Astrocyte (in vitro differentiated cells and primary cell): ENCODE data around the gene PLCG2. TPM values are rescaled to one million over a fixed set of nuclear protein-coding genes. Genes with fewer than 3 reads are reported as not detected.
"Not testable (repeated sequence)": the region's sequence is repeated elsewhere in the genome, so short reads cannot be mapped to it uniquely, and the experiment has no call there.

Experiments
- DNase-seq: peaks from one replicate; pipeline ENCODE4 v3.0.0-alpha.2; 2010; ENCODE audit warnings: low read depth
- FAIRE-seq: peaks from 2 replicates; lab custom pipeline; 2011; peaks lifted over from hg19 to GRCh38; lab: Jason Lieb, UNC
- H2AFZ ChIP-seq: 2 replicates; pipeline ENCODE4 v1.6.0; 2012; ENCODE audit warnings: low read depth, low read length, inconsistent platforms
- H3K27ac ChIP-seq: 2 replicates; pipeline ENCODE4 v1.5.1; 2011; ENCODE audit warnings: low read depth, low read length, inconsistent platforms
- H3K27me3 ChIP-seq: 2 replicates; pipeline ENCODE4 v1.6.0; 2011; ENCODE audit warnings: low read length, inconsistent platforms; ENCODE audit not compliant: insufficient read depth
- H3K36me3 ChIP-seq: 2 replicates; pipeline ENCODE4 v1.5.1; 2011; ENCODE audit warnings: low read length, inconsistent platforms; ENCODE audit not compliant: insufficient read depth
- H3K4me1 ChIP-seq: 2 replicates; pipeline ENCODE4 v1.5.1; 2011; ENCODE audit warnings: low read length, inconsistent platforms; ENCODE audit not compliant: insufficient read depth
- H3K4me2 ChIP-seq: 2 replicates; pipeline ENCODE4 v1.6.0; 2012; ENCODE audit warnings: low read length, inconsistent platforms
- H3K4me3 ChIP-seq: 2 replicates; pipeline ENCODE4 v1.5.1; 2011; ENCODE audit warnings: low read depth, mild to moderate bottlenecking, low read length, inconsistent platforms; ENCODE audit not compliant: insufficient read depth
- H3K79me2 ChIP-seq: 2 replicates; pipeline ENCODE4 v1.6.0; 2012; ENCODE audit warnings: mild to moderate bottlenecking, low read length, inconsistent platforms; ENCODE audit not compliant: insufficient read depth
- H3K9ac ChIP-seq: 2 replicates; pipeline ENCODE4 v1.6.0; 2012; ENCODE audit warnings: mild to moderate bottlenecking, low read length, inconsistent platforms
- H3K9me3 ChIP-seq: 2 replicates; pipeline ENCODE4 v1.5.1; 2012; ENCODE audit warnings: low read depth, mild to moderate bottlenecking, low read length, inconsistent platforms; ENCODE audit not compliant: insufficient read depth
- H4K20me1 ChIP-seq: 2 replicates; pipeline ENCODE4 v1.6.0; 2012; ENCODE audit warnings: low read length, inconsistent platforms; ENCODE audit not compliant: insufficient read depth
- H3K27ac Mint-ChIP-seq: one replicate; pipeline ENCODE4 v1.8.0; 2021; ENCODE audit warnings: mild to moderate bottlenecking, mixed read lengths; ENCODE audit not compliant: unreplicated experiment
- H3K27me3 Mint-ChIP-seq: one replicate; pipeline ENCODE4 v1.8.0; 2021; ENCODE audit warnings: low read depth, mixed read lengths; ENCODE audit not compliant: unreplicated experiment
- H3K36me3 Mint-ChIP-seq: one replicate; pipeline ENCODE4 v1.8.0; 2021; ENCODE audit warnings: low read depth, mixed read lengths; ENCODE audit not compliant: unreplicated experiment
- H3K4me1 Mint-ChIP-seq: one replicate; pipeline ENCODE4 v1.8.0; 2021; ENCODE audit warnings: low read depth, mixed read lengths; ENCODE audit not compliant: unreplicated experiment
- H3K4me3 Mint-ChIP-seq: one replicate; pipeline ENCODE4 v1.8.0; 2021; ENCODE audit warnings: mild to moderate bottlenecking, moderate library complexity, mixed read lengths; ENCODE audit not compliant: unreplicated experiment
- H3K9me3 Mint-ChIP-seq: one replicate; pipeline ENCODE4 v1.8.0; 2021; ENCODE audit warnings: mild to moderate bottlenecking, mixed read lengths; ENCODE audit not compliant: unreplicated experiment
- CTCF ChIP-seq: IDR thresholded peaks from 2 replicates; pipeline ENCODE4 v1.5.1; 2011; ENCODE audit warnings: low read depth, mild to moderate bottlenecking, inconsistent platforms, low read length, moderate library complexity; ENCODE audit not compliant: insufficient read depth
- EZH2 ChIP-seq: IDR thresholded peaks from 2 replicates; pipeline ENCODE4 v1.6.1; 2012; ENCODE audit warnings: mild to moderate bottlenecking, low read length, inconsistent platforms; ENCODE audit not compliant: insufficient read depth
- total RNA-seq: library from RNA; stranded (reverse); gene quantifications from 2 replicates; pipeline ENCODE4 v1.2.1, GENCODE V29; 2021

The PLCG2 gene
- total RNA-seq, 1 donor from 2014 or later: 3.1 TPM

- peaks cover 16% of the 10 kb centered on the region for H3K27me3 Mint-ChIP-seq
Observed at GRCh38 chr16:81798311-81799137, 19.4 kb downstream of the PLCG2 start.

GRCh38 chr16:81799138-81799504 is 20.0 kb downstream of the PLCG2 start:
- H3K4me3 ChIP-seq: no peak overlapping the region
- H3K27ac ChIP-seq: no peak overlapping the region
- H3K9ac ChIP-seq: no peak overlapping the region
- H3K9me3 ChIP-seq: no peaks in the 10 kb centered on the region
- H3K4me2 ChIP-seq: no peak overlapping the region
- peaks cover 16% of the 10 kb centered on the region for H3K27me3 Mint-ChIP-seq
- H3K36me3 Mint-ChIP-seq: no peaks in the 10 kb centered on the region
- H3K4me1 Mint-ChIP-seq: peaks cover 5% of the 10 kb centered on the region
- no peaks in the 10 kb centered on the region for H4K20me1 ChIP-seq
- no peaks in the 10 kb centered on the region for H3K79me2 ChIP-seq
- TF ChIP-seq EZH2 (no peak), CTCF (no peak)
- no peaks in the 10 kb centered on the region for H3K9me3 Mint-ChIP-seq
- no peak overlapping the region for H3K27ac Mint-ChIP-seq
- FAIRE-seq (no peak), DNase-seq (no peak)
- no peaks in the 10 kb centered on the region for H3K4me1 ChIP-seq
- H3K4me3 Mint-ChIP-seq: no peak overlapping the region
- no peak overlapping the region for H2AFZ ChIP-seq
- H3K36me3 ChIP-seq: no peaks in the 10 kb centered on the region
- H3K27me3 ChIP-seq: peaks cover 3% of the 10 kb centered on the region

More at GRCh38 chr16:81798311-81799137, 19.4 kb downstream of the PLCG2 start:
- no peaks in the 10 kb centered on the region for H3K9me3 ChIP-seq
- no peaks in the 10 kb centered on the region for H4K20me1 ChIP-seq
- no peak overlapping the region for H2AFZ ChIP-seq
- DNase-seq (no peak), FAIRE-seq (no peak)
- no peak overlapping the region for H3K4me3 Mint-ChIP-seq
- no peak overlapping the region for H3K9ac ChIP-seq
- TF ChIP-seq CTCF (no peak), EZH2 (no peak)
- H3K36me3 ChIP-seq: no peaks in the 10 kb centered on the region
- no peaks in the 10 kb centered on the region for H3K9me3 Mint-ChIP-seq
- no peaks in the 10 kb centered on the region for H3K36me3 Mint-ChIP-seq
- no peak overlapping the region for H3K4me2 ChIP-seq
- peaks cover 5% of the 10 kb centered on the region for H3K4me1 Mint-ChIP-seq
- H3K27me3 ChIP-seq: peaks cover 8% of the 10 kb centered on the region
- no peaks in the 10 kb centered on the region for H3K79me2 ChIP-seq
- no peaks in the 10 kb centered on the region for H3K4me1 ChIP-seq
- H3K27ac ChIP-seq: no peak overlapping the region
- no peak overlapping the region for H3K27ac Mint-ChIP-seq
- H3K4me3 ChIP-seq: no peak overlapping the region

GRCh38 chr16:81801724-81802123 is 22.6 kb downstream of the PLCG2 start:
- not testable (repeated sequence) for H3K9ac ChIP-seq, FAIRE-seq, H3K4me1 Mint-ChIP-seq, H3K27ac Mint-ChIP-seq, H3K36me3 Mint-ChIP-seq, H2AFZ ChIP-seq, H3K36me3 ChIP-seq, H3K4me3 ChIP-seq, H3K79me2 ChIP-seq, H3K27me3 ChIP-seq, H3K9me3 ChIP-seq, H3K27ac ChIP-seq, H4K20me1 ChIP-seq, H3K4me2 ChIP-seq, H3K4me1 ChIP-seq, DNase-seq, H3K9me3 Mint-ChIP-seq, H3K4me3 Mint-ChIP-seq, H3K27me3 Mint-ChIP-seq
